HG03521 (cell line): ENCODE results near the gene KIAA1217.
"Not testable (repeated sequence)": the region's sequence is repeated elsewhere in the genome, so short reads cannot be mapped to it uniquely, and the experiment has no call there.

ENCODE experiments used
- ATAC-seq: cut with Tn5 transposase; IDR thresholded peaks from one replicate; pipeline ENCODE4 v1.9.1; 2021; ENCODE audit warnings: mild to moderate bottlenecking, moderate library complexity; ENCODE audit not compliant: unreplicated experiment

KIAA1217 gene

DNA sequence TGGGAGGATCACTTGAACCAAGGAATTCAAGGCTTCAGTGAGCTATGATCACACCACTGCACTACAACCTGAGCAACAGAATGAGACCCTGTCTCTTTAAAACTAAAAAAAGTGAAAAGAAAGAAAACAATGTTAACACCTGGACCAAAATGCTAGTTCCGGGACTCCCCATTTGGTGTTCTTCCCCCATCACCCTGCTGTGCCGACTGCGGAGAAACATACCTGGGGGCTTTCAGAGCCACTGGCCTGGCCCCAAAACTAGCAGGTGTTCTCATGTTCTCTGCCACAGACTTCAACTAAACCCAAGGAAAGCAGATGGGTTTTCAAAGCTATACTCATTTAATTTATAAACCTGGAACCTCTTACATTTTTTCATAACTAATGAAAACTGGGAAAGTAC, 250.9 kb downstream of the KIAA1217 start:
- no peak for ATAC-seq

- no peak for ATAC-seq
Observed at GRCh38 chr10:24462291-24462813, 253.4 kb downstream of the KIAA1217 start.

DNA sequence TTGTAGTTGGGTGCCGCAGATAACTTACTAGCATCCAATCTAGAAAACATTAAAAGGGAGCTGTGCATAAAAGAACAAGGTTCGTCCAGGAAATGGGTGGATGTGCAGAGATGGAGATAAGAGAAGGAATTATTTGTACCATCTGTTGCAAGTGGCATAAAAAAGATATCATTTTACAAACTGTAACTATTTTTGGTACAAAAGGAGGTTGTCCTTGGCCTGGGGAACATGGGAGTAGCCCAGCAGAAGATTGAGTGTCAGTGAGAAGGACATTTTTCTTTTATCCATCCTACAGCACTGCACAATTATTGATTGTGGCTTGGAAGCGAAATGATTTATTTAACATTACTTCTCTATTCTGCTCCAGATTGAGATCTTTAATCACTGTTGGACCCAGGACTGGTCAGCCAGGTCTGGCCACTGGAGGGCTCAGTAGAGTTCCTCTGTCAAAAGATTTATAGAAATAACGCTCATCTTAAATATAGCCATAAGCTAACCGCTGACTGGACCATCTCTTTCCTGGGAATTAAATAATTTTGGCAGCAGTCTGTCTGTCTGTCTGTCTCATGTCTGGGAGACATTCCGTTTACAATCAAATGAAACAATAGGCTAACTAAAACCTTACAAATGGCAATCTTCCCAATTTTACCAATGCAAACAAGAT, 254.1 kb downstream of the KIAA1217 start:
- no peak for ATAC-seq

GRCh38 chr10:24463611-24464426, 254.9 kb downstream of the KIAA1217 start:
- ATAC-seq: no peak

DNA sequence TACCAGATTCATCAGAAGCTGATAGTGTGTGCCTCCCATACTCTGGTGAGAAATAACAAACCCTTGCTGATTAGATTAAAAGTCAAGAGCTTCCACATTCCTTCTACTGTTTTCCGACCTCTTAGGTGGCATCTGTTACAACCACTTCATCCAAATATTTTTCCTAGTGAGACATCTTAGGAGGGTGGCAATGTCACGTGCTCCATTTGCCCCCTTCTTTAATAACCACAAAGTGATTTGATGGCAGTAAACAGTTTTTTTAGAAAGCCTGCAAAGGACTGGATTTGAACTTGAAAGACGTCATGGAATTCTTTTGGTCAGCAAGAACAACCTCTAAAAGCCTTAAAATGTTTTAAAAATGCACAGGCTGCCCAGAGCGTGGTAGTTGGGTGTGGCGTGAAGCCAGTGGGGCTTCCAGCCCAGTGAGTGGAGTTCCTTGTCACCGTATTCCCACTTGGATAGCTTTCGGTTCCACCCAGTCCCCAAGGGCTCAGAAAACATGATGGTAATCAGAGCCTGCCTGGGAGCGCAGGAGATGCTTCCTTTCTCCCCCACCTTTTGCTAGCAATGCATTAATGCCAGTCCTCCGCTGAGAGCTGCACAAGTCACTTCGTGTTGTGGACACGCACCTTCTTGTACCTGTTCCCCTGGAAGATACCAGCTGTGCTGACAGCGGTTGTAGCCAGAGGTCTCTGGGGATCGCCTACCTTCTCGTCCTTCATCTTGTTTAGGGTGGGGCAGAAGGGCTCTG, 256.4 kb downstream of the KIAA1217 start:
- no peak for ATAC-seq

DNA sequence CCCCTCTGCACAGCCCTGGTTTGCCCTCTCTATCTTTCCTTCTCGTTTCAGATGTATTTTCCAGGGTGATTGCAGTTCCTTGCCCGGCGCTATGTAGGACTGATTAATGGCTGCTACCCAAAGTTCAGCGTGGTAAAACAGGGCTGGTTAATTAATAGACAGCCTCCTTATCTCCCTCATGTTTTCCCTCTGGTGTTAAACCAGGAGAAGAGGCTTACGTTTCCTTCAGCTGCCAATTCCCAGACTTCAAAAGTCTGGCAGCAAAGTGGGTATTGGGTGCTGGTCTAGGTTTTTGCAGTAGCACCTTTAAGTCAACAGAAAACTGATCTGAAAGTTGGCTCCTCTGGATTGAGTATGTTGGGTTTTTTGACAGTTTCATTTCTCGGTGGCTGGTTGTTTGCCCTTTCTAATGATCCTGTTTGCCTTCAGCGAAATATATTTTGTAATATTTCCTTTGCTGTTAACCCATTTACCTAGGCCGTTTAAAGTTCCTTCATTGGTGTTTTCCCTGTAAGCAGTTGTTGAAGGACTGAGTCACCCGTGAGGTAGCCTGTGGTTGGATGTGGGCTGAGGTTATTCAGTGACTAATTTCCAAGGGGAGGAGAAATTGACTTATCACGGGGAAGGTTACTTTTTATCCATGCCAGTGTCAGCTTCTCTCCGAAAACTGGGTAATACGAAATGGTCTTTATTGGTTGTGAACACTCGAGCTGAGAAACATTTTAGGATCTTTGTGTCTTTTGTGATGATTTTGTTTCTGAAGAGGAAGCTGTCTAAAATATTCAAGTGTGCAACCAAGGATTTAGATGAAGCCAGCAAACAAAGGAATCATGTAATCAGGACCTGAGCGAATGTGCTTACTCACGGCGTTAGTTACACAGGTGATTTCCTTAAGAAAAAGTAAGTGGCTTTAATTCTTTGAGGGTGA, 257.2 kb downstream of the KIAA1217 start:
- no peak for ATAC-seq

GRCh38 chr10:24467136-24467535, 258.2 kb downstream of the KIAA1217 start:
- ATAC-seq: no peak

DNA sequence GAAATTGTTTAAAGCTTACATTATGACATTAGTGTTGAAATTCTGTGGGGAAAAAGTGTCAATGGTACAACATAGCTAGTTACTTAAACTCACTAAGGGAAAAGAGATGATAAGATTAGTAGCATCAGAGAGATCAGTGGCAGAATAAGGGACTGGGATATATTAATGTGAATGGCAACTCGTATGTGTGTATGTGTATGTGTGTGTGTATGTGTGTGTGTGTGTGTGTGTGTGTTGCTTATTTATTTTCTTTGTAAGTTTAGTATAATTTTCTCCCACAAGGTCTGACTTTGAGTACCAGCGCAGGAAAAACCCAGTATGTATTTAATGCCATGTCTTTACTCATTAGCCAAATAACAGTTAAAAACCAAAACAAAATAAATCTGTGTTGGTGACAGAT, 258.7 kb downstream of the KIAA1217 start:
- ATAC-seq: no peak

- ATAC-seq: no peak
Observed at GRCh38 chr10:24468281-24468751, 259.4 kb downstream of the KIAA1217 start.

DNA sequence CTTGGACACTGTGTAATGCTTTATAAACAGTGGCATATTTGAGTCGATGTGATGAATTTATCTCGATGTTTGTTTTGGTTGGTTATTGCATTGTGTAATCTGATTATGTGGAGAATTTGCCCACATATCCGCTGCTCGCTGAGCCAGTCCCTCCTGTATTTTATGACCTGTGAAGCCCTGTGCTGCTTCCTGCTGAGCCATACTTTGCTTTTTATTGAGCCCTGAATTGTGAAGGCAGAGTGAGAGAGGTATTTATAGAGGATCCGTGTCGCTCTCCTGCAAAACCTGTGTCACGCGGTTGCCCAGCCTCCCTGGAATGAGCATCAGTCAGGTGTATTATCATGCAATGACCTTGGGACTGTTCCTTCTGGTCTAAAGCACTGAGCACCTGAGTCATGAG, 261.1 kb downstream of the KIAA1217 start:
- no peak for ATAC-seq

GRCh38 chr10:24475598-24475997, 266.7 kb downstream of the KIAA1217 start:
- ATAC-seq: no peak

- ATAC-seq: no peak
Observed at GRCh38 chr10:24476913-24477701, 268.2 kb downstream of the KIAA1217 start.

GRCh38 chr10:24477915-24478314, 269.0 kb downstream of the KIAA1217 start:
- ATAC-seq: no peak

DNA sequence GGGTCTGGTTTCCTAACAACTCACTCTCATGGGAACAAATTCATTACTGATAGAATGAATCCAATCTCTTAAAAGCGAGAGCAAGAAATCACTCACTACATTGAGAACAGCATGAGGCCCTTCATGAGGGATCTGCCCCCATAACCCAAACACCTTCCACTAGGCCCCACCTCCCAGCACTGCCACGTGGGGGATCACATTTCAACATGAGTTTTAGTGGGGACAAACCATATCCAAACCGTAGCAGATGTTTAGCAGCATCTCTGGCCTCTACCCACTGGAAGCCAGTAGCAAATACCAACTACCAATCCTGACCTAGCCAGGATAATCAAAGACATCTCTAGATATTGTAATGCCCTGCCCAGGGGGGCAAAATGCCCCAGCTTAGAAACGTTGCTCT, 270.9 kb downstream of the KIAA1217 start:
- no peak for ATAC-seq

DNA sequence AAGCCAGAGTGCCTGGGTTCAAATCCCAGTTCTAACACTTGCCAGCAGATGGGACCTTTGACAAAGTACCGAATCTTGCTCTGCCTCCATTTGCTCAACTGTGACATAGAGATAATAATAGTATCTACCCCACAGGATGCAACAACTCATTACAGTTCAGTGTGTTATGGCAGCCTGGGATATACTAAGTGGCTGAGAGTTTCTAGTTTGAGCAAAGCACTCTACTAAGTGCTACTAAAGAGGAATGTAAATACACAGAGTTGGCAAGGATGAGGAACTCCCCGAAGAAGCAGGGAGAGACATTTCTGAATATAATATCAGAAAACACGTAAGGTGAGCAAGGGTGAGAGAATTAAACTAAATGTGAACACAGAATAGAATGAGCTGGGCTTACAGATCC, 271.5 kb downstream of the KIAA1217 start:
- no peak for ATAC-seq

GRCh38 chr10:24481241-24481640, 272.3 kb downstream of the KIAA1217 start:
- ATAC-seq: no peak

DNA sequence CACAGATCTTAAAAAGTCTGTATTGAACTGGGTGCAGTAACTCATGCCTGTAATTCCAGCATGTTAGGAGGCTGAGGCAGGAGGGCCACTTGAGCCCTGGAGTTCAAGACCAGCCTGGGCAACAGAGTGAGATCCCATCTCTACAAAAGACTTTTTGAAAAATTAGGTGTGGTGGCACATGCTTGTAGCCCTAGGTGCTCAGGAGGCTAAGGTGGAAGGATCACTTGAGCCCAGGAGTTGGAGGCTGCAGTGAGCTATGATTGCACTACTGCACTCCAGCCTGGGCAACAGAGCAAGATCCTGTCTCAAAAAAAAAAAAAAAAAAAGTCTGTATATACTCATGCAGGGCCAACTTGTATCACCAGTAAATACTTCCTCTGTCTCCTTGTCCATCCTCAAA, 273.8 kb downstream of the KIAA1217 start:
- not testable (repeated sequence) for ATAC-seq

DNA sequence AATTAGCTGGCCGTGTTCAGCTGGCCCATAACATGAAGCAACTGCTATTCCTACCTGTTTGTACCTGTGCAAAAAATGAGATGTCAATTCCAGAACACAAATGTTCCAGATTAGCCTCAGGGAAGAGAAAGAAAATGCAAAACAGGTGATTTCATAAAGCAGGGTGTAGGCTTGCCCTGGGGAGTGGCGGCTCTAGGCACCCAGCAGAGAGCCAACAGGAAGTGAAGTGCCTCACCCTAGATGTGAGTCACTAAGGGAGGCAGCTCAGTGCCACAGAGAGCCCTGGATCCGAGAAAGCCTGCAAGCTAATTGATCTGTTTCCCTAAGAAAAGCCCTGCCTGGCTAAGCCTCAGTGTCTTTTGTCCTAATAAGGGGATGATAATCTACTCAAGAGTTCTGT, 274.8 kb downstream of the KIAA1217 start:
- ATAC-seq: no peak

GRCh38 chr10:24484771-24485170, 275.8 kb downstream of the KIAA1217 start:
- ATAC-seq: no peak
